NCI-H69 (cell line): ENCODE measurements around the gene ZNF407.
"Not testable (repeated sequence)": the region's sequence is repeated elsewhere in the genome, so short reads cannot be mapped to it uniquely, and the experiment has no call there.

ENCODE experiments used
- DNase-seq: peaks from one replicate; lab custom pipeline; 2025; lab: John Stamatoyannopoulos, UW

The ZNF407 gene

DNA sequence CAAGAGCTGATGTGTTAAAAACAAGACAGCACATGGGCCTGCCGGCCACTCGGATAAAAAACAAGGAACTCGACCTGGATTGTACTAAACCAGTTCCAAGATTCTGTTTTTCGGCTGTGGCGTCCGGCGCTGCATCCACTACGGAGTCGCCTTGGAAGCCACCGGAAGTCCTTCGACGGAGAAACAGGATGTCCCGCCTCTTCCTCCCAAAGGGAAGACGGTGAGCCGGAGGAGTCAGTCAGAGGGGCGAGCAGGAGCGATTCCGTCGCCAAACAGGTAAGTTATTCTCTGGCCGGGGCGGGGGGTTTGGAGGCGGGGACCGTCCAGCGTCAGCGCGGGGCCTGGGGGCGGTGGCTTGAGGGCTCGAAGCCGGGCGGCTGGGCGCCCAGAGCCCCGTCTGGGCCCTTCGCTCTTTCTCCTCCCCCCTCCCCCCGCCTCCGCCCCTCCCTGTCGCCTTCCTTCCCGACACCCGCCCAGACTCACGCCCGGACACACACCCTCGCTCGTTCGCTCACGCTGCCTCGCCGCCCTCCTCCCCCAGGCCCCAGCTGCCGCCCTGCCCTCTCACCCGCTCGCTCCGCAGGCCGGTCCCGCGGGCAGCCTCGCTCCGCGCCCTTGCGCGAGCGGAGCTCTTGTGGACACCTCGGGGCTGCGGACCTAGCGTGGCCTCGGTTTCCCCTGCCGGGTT is at the start of gene ZNF407:
ZNF407 (plus strand) TSS at position 209 of the 688 bp plus-strand sequence. CDS start 33,150 bp downstream, outside the sequence.
- peak; percentile 99 for DNase-seq

DNA sequence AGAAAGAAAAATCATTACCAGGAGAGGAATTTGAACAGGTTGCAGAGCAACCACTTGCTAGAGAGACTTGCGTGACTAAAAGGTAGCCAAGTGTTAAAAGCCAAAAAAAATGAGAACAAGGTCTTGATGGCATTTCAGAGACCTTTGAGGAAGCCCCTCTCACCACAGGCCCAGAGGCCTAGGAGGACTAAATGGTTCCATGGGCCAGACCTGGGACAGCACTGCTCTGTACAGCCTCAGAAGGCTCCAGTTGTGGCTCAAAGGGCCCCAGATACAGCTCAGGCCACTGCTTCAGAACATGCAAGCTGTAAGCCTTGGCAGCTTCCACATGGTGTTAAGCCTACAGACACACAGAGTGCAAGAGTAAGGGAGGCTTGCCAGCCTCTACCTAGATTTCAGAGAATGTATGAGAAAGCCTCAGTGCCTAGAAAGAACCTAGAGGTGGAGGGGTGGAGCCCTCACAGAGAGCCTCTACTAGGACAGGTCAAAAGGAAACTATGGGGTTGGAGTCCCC is 48.0 kb upstream of the ZNF407 start:
- no peak for DNase-seq

DNA sequence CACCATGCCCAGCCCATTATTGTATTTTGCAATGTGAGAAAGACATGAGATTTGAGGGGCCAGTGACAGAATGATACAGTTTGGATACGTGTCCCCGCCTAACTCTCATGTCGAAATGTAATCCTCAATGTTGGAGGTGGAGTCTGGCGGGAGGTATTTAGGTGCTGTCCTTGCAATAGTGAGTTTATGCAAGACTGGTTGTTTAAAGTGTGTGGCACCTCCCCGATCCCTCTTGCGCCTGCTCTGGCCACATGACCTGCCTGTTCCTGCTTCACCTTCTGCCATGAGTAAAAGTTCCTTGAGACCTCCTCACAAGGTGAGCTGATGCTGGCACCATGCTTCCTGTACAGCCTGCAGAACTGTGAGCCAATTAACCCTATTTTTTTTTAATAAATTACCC is 46.8 kb upstream of the ZNF407 start:
- no peak for DNase-seq

DNA sequence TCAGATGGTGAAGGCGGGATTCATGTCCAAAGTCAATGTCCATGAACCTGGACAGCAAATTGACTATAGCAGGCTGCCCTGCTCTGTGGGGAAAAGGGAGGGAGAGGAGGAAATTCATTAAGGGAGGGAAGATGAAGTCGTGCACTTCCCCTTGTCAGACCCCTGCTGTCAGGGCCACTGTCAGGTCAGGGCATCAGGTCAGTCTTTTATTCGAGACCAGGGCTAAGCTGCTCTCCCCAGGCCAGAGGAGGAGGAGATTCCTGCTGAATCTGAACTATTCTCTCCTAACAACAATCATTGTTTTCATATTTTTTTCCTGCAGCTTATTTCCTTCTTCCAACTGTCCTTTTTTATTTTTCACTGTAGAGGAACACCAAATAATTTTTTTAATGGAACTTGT is 46.2 kb upstream of the ZNF407 start:
- no peak for DNase-seq

DNA sequence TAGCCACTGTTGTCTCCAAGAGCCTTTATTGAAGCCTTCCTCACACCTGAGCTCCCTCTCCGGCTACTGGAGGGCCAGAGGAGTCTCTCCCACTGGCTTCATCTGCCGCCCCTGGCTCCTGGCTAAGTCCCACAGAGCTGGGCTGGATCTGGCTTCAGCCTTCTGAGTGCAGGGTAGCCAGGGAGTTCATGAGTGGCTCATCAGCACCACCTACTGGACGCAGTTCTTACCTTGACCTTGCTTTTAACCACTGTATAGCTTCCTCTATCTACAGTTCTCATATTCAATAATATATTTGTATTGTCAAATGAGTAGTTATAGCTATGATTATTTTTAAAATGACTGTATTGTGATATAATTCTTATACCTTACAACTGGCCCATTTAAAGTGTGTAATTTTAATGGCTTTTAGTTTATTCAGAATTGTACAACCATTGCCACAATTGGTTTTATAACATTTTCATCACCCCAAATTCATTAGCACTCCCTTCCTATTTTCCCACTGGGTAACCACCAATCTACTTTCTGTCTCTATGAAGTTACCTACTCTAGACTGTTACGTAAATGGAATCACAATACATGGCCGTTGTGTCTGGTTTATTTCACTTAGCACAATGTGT is 45.6 kb upstream of the ZNF407 start:
- peak; percentile 94 for DNase-seq

GRCh38 chr18:74556126-74556525 is 41.5 kb upstream of the ZNF407 start:
- no peak for DNase-seq

- no peak for DNase-seq
Observed at GRCh38 chr18:74558096-74558495, 39.6 kb upstream of the ZNF407 start.

GRCh38 chr18:74562131-74562730 is 35.4 kb upstream of the ZNF407 start:
- DNase-seq, result no peak

GRCh38 chr18:74562775-74563174 is 34.9 kb upstream of the ZNF407 start:
- DNase-seq, result no peak

- no peak for DNase-seq
Observed at GRCh38 chr18:74563999-74564398, 33.7 kb upstream of the ZNF407 start.

- DNase-seq, result not testable (repeated sequence)
Observed at GRCh38 chr18:74565164-74565563, 32.5 kb upstream of the ZNF407 start.

DNA sequence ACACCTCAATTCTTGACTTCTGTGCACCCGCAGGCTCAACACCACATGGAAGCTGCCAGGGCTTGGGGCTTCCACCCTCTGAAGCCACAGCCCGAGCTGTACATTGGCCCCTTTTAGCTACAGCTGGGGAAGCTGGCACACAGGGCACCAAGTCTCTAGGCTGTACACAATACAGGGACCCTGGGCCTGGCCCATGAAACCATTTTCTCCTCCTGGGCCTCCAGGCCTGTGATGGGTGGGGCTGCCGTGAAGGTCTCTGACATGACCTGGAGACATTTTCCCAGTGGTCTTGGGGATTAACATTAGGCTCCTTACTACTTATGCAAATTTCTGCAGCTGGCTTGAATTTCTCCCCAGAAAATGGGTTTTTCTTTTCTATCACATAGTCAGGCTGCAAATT is 31.7 kb upstream of the ZNF407 start:
- DNase-seq, result not testable (repeated sequence)

DNA sequence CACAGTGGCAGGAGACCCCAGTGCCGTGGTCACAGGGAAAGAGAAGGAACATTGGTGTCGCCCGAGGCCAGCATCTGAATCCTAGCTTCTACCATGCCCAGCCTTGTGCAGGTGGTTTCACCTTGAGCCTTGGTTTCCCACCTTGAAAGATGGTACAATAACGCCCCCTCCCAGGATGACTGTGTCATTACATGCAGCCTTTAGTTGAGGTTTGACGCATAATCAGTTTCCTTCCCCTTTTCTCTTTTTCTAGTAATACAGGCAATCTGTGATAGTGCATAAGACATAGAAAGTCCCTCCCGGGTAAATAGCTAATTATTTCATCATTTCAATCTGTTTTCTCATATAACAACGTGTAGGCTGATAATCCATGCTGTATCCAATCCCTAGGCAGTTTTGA is 29.8 kb upstream of the ZNF407 start:
- no peak for DNase-seq

GRCh38 chr18:74569401-74569800 is 28.3 kb upstream of the ZNF407 start:
- no peak for DNase-seq

- no peak for DNase-seq
Observed at GRCh38 chr18:74570266-74570665, 27.4 kb upstream of the ZNF407 start.

DNA sequence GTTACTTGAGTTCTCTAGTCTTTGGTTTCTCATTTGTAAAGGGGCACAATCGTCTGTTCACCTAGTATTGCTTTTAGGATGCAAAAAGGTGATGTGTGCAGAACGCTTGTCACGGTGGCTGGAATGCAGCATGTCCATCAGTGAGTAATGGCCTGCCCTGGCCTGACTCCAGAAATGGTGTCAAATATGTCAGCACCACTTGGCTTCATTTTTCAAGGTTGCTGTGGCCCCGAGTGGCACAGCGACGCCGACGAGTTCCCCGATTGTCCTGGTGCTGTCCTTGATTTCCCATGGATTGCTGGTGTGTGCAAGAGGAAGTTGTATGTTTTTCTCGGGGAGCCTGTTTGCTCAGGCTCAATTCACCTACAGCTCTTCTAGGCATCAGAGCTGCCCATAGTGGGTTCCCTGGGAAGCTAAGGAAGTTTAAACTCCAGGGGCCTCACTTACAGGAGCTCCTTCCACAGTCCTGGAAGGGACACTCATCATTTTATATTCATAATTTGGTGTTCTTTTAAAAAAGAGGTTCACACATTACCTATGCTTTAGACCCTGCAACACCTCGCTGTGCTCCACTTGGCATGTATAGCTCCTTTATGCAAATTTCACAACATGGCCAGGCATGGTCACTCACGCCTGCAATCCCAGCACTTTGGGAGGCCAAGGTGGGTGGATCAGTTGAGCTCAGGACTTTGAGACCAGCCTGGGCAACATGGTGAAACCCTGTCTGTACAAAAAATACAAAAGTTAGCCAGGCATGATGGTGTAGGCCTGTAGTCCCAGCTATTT is 25.6 kb upstream of the ZNF407 start:
- DNase-seq, result no peak

- DNase-seq, result no peak
Observed at GRCh38 chr18:74573053-74573452, 24.6 kb upstream of the ZNF407 start.

- no peak for DNase-seq
Observed at GRCh38 chr18:74574916-74575315, 22.8 kb upstream of the ZNF407 start.

DNA sequence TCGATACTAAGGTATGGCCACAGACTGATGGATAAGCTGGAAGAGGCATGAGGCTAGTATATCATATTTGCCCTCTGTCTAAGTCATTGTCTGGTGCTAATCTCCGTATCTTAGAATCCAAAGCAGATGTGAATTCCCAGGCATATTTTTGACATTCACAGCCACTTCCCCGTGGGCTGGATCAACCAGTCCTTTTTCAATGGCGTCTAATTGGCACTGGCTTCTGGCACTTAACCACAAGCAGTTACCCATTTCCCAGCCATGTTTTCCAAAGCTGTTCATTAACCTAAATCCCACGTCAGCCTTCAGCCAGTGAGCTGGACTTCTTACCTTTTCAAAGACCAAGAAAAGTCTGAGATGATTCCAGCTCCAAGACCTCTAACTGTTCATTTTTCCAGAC is 20.7 kb upstream of the ZNF407 start:
- no peak for DNase-seq

DNA sequence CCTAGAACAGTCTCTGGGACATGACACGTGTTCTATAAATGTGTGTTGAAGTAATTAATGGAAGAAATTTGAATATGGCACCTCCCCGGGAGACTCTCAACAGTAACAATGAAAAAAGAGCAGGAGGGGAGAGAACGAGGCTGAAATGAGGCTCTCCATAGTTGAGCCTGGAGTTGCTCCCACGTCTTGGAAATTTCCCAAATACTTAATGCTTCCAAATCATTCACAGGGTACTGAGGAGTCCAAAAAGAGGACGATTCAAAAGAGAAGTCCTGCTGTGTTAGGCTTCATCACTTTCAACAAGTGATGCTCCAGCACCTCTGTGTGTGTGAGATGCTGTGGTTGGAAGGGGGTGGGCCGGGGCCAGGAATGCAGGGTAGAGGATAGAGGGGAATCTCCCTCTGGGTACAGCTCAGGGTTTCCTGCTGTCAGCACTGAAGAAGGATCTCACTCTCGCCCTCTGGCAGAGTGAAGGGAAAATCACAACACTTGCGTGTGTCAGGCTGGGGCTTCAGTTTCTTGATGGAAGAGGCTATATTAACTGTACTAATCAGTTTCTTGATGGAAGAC is 18.1 kb upstream of the ZNF407 start:
- peak; percentile 62 for DNase-seq

- DNase-seq, result no peak
Observed at GRCh38 chr18:74582642-74583041, 15.0 kb upstream of the ZNF407 start.

- no peak for DNase-seq
Observed at GRCh38 chr18:74587441-74587840, 10.2 kb upstream of the ZNF407 start.
